Measurements from ENCODE around the gene MPST. TPM values are rescaled to one million over a fixed set of nuclear protein-coding genes. Genes with fewer than 3 reads are reported as not detected.

MPST gene
- polyA plus RNA-seq, 1 donor (not counting 4 experiments of a cell fraction or from before 2014, with no cell fraction given) = 23.5 TPM

- H3K27me3 ChIP-seq (ENCODE audit: control insufficient read depth, extremely low read depth, insufficient read depth, low read length) = peaks cover 11% of the 10 kb centered on the region
- no peaks in the 10 kb centered on the region for H3K36me3 ChIP-seq (ENCODE audit: control insufficient read depth in 2 of 2, extremely low read depth in 1 of 2, insufficient read depth in 2 of 2, low read length in 2 of 2)
- H3K4me1 ChIP-seq (ENCODE audit: control insufficient read depth, extremely low read depth, insufficient read depth, low read length) = no peaks in the 10 kb centered on the region
- DNase-seq (ENCODE audit: low read depth, low spot score) (no peak), FAIRE-seq (no peak)
- no peaks in the 10 kb centered on the region for H3K79me2 ChIP-seq (ENCODE audit: control insufficient read depth, insufficient read depth, low read length)
- H3K4me3 ChIP-seq (ENCODE audit: control insufficient read depth in 2 of 3, extremely low read depth in 1 of 3, insufficient read depth in 2 of 3, low read depth in 1 of 3, low read length in 3 of 3) = no peak overlapping the region
- dilution Hi-C loops (cut with MboI; ENCODE audit: extremely low pct_ligation_motif_present, low sequenced_read_pairs) = no loop called here
- TF ChIP-seq EZH2 (IDR thresholded peaks at IDR 0.05; ENCODE audit: low read length) = no peak
- TF ChIP-seq CTCF (optimal IDR thresholded peaks at IDR 0.05 in 1 of 3, IDR thresholded peaks at IDR 0.05 in 1 of 3, conservative IDR thresholded peaks at IDR 0.05 in 1 of 3; ENCODE audit: extremely low read depth in 1 of 3, insufficient read depth in 2 of 3, low read length in 3 of 3) = no peak
- H3K9ac ChIP-seq (ENCODE audit: control insufficient read depth, extremely low read depth, insufficient read depth, low read length) = no peak overlapping the region
- H4K20me1 ChIP-seq (ENCODE audit: control insufficient read depth, extremely low read depth, insufficient read depth, low read length) = no peaks in the 10 kb centered on the region
- H3K27ac ChIP-seq (ENCODE audit: control insufficient read depth, insufficient read depth, low read length) = no peak overlapping the region
- H3K9me3 ChIP-seq (ENCODE audit: control insufficient read depth, low read depth, low read length) = no peaks in the 10 kb centered on the region
- H2AFZ ChIP-seq (ENCODE audit: control insufficient read depth, low read length) = no peak overlapping the region
- H3K9me1 ChIP-seq (ENCODE audit: control insufficient read depth, extremely low read depth, insufficient read depth, low read length) = no peaks in the 10 kb centered on the region
- H3K4me2 ChIP-seq (ENCODE audit: control insufficient read depth, extremely low read depth, insufficient read depth, low read depth, low read length) = no peak overlapping the region
These were observed 49.8 kb downstream of the MPST start for GRCh38 chr22:37069319-37069718.

- TF ChIP-seq EZH2 (IDR thresholded peaks at IDR 0.05; ENCODE audit: low read length) (no peak), CTCF (optimal IDR thresholded peaks at IDR 0.05 in 1 of 3, IDR thresholded peaks at IDR 0.05 in 1 of 3, conservative IDR thresholded peaks at IDR 0.05 in 1 of 3; ENCODE audit: extremely low read depth in 1 of 3, insufficient read depth in 2 of 3, low read length in 3 of 3) (no peak)
- H3K27ac ChIP-seq (ENCODE audit: control insufficient read depth, insufficient read depth, low read length) = no peak overlapping the region
- no peaks in the 10 kb centered on the region for H3K79me2 ChIP-seq (ENCODE audit: control insufficient read depth, insufficient read depth, low read length)
- H4K20me1 ChIP-seq (ENCODE audit: control insufficient read depth, extremely low read depth, insufficient read depth, low read length) = no peaks in the 10 kb centered on the region
- FAIRE-seq (no peak), DNase-seq (ENCODE audit: low read depth, low spot score) (no peak)
- H3K27me3 ChIP-seq (ENCODE audit: control insufficient read depth, extremely low read depth, insufficient read depth, low read length) = peaks cover 11% of the 10 kb centered on the region
- no peak overlapping the region for H3K9ac ChIP-seq (ENCODE audit: control insufficient read depth, extremely low read depth, insufficient read depth, low read length)
- H3K9me1 ChIP-seq (ENCODE audit: control insufficient read depth, extremely low read depth, insufficient read depth, low read length) = no peaks in the 10 kb centered on the region
- H3K9me3 ChIP-seq (ENCODE audit: control insufficient read depth, low read depth, low read length) = no peaks in the 10 kb centered on the region
- dilution Hi-C loops (cut with MboI; ENCODE audit: extremely low pct_ligation_motif_present, low sequenced_read_pairs) = no loop called here
- H3K4me3 ChIP-seq (ENCODE audit: control insufficient read depth in 2 of 3, extremely low read depth in 1 of 3, insufficient read depth in 2 of 3, low read depth in 1 of 3, low read length in 3 of 3) = no peak overlapping the region
- no peaks in the 10 kb centered on the region for H3K36me3 ChIP-seq (ENCODE audit: control insufficient read depth in 2 of 2, extremely low read depth in 1 of 2, insufficient read depth in 2 of 2, low read length in 2 of 2)
- no peaks in the 10 kb centered on the region for H3K4me1 ChIP-seq (ENCODE audit: control insufficient read depth, extremely low read depth, insufficient read depth, low read length)
- no peak overlapping the region for H3K4me2 ChIP-seq (ENCODE audit: control insufficient read depth, extremely low read depth, insufficient read depth, low read depth, low read length)
- no peak overlapping the region for H2AFZ ChIP-seq (ENCODE audit: control insufficient read depth, low read length)
These were observed 50.2 kb downstream of the MPST start for GRCh38 chr22:37069719-37070118.

Measured in keratinocyte (primary cell).